Liver (tissue), 9 donors: ENCODE data around the gene DUSP8. TPM values are rescaled to one million over a fixed set of nuclear protein-coding genes. Genes with fewer than 3 reads are reported as not detected.

Source experiments
- DNase-seq: peaks from one replicate; pipeline ENCODE4 v3.0.0-alpha.2; 2017; ENCODE audit warnings: low spot score
- H3K27ac ChIP-seq, 2 donors: one replicate each; pipeline ENCODE4 v1.7.0; 2013; ENCODE audit warnings: inconsistent platforms in 2 of 2, low read length in 2 of 2, control low read depth in 1 of 2, low read depth in 1 of 2, mild to moderate bottlenecking in 1 of 2
- H3K27me3 ChIP-seq, 4 donors: one replicate each; pipeline versions ENCODE4 v1.6.1 to v1.7.0; 2013; ENCODE audit warnings: low read length in 3 of 4, inconsistent platforms in 1 of 4, mild to moderate bottlenecking in 1 of 4, moderate library complexity in 1 of 4; ENCODE audit not compliant: control insufficient read depth in 4 of 4, insufficient read depth in 4 of 4
- H3K36me3 ChIP-seq, 4 donors: one replicate each; pipeline versions ENCODE4 v1.6.1 to v1.7.0; 2013; ENCODE audit warnings: low read length in 3 of 4, mild to moderate bottlenecking in 3 of 4, low read depth in 1 of 4, moderate library complexity in 1 of 4; ENCODE audit not compliant: control insufficient read depth in 4 of 4, insufficient read depth in 3 of 4
- H3K4me1 ChIP-seq, 4 donors: one replicate each; pipeline versions ENCODE4 v1.6.1 to v1.7.0; 2013; ENCODE audit warnings: low read length in 3 of 4, mild to moderate bottlenecking in 3 of 4, moderate library complexity in 1 of 4; ENCODE audit not compliant: control insufficient read depth in 4 of 4, insufficient read depth in 4 of 4
- H3K4me3 ChIP-seq, 3 donors: one replicate each; pipeline versions ENCODE4 v1.6.1 to v1.7.0; 2013; ENCODE audit warnings: low read length in 3 of 3, control low read depth in 1 of 3, low read depth in 1 of 3, mild to moderate bottlenecking in 1 of 3
- H3K9ac ChIP-seq, 2 donors: one replicate each; pipeline ENCODE4 v1.7.0; 2013; ENCODE audit warnings: low read length in 2 of 2, mild to moderate bottlenecking in 2 of 2, moderate library complexity in 2 of 2, control low read depth in 1 of 2, low read depth in 1 of 2
- H3K9me3 ChIP-seq, 4 donors: one replicate each; pipeline versions ENCODE4 v1.6.1 to v1.7.0; 2013; ENCODE audit warnings: low read length in 3 of 4; ENCODE audit not compliant: control insufficient read depth in 4 of 4
- EGR1 ChIP-seq, 2 donors: IDR thresholded peaks; 2 replicates each; pipeline ENCODE4 v1.6.1; 2016 to 2018; ENCODE audit warnings: antibody characterized with exemption in 2 of 2, low read depth in 2 of 2
- FOXA1 ChIP-seq: IDR thresholded peaks from 2 replicates; pipeline ENCODE4 v1.6.1; 2016; ENCODE audit warnings: antibody characterized with exemption
- FOXA2 ChIP-seq: IDR thresholded peaks from 2 replicates; pipeline ENCODE4 v1.6.1; 2016; ENCODE audit warnings: antibody characterized with exemption
- GABPA ChIP-seq, 2 donors: IDR thresholded peaks in 1 of 2; conservative IDR thresholded peaks in 1 of 2; 2 replicates each; pipeline ENCODE4 v1.6.1; 2016; ENCODE audit warnings: antibody characterized with exemption in 2 of 2, mild to moderate bottlenecking in 1 of 2, moderate library complexity in 1 of 2
- HNF4A ChIP-seq, 2 donors: conservative IDR thresholded peaks; 2 replicates each; pipeline ENCODE4 v1.6.1; 2016; ENCODE audit warnings: antibody characterized with exemption in 2 of 2, mild to moderate bottlenecking in 2 of 2
- HNF4G ChIP-seq: IDR thresholded peaks from 2 replicates; pipeline ENCODE4 v1.6.1; 2016; ENCODE audit warnings: antibody characterized with exemption
- NR2F2 ChIP-seq: IDR thresholded peaks from 2 replicates; pipeline ENCODE4 v1.6.1; 2016; ENCODE audit warnings: antibody characterized with exemption
- RAD21 ChIP-seq, 2 donors: IDR thresholded peaks; 2 replicates each; pipeline ENCODE4 v1.6.1; 2016; ENCODE audit warnings: antibody characterized with exemption in 2 of 2, mild to moderate bottlenecking in 2 of 2
- RXRA ChIP-seq, 2 donors: IDR thresholded peaks; 2 replicates each; pipeline ENCODE4 v1.6.1; 2017 to 2018; ENCODE audit warnings: antibody characterized with exemption in 2 of 2, mild to moderate bottlenecking in 1 of 2
- SP1 ChIP-seq: IDR thresholded peaks from 2 replicates; pipeline ENCODE4 v1.6.1; 2018; ENCODE audit warnings: antibody characterized with exemption, mild to moderate bottlenecking
- TAF1 ChIP-seq: conservative IDR thresholded peaks from 2 replicates; pipeline ENCODE4 v1.6.1; 2016; ENCODE audit warnings: antibody characterized with exemption, mild to moderate bottlenecking
- YY1 ChIP-seq: IDR thresholded peaks from 2 replicates; pipeline ENCODE4 v1.6.1; 2016; ENCODE audit warnings: antibody characterized with exemption, mild to moderate bottlenecking
- WGBS: extraction: QIAGEN DNeasy Blood & Tissue Kit; methylation state at CpG from one replicate; pipeline ENCODE4 v1.1.7; 2013; 5-methylcytosine and 5-hydroxymethylcytosine counted together
- polyA plus RNA-seq, 2 donors: library from polyadenylated mRNA; stranded (reverse) in 1 of 2; unstranded in 1 of 2; fragments of 200-250 nt in 1 of 2; fragments of >200 nt in 1 of 2; fragmentation: Nextera tagmentation in 1 of 2; extraction: Ambion mirVana in 1 of 2; gene quantifications; one replicate each; pipeline versions ENCODE4 v1.2.1 to v1.2.3, GENCODE V29; 2013 to 2015
- total RNA-seq, 2 donors: library from RNA; depleted of rRNA; stranded (reverse); fragments of >200 nt; gene quantifications; one replicate each; pipeline ENCODE4 v1.2.3, GENCODE V29; 2014
- TF ChIP-seq, protein P1 (sequence below): fragments of 150-350 bp; IDR thresholded peaks from 2 replicates; pipeline ENCODE4 v1.5.1; 2017; ENCODE audit warnings: improper control_type of control experiment, low read depth, low read length; ENCODE audit not compliant: missing input control
- TF ChIP-seq, protein P2 (sequence below): IDR thresholded peaks from 2 replicates; pipeline ENCODE4 v1.6.1; 2016; ENCODE audit warnings: antibody characterized with exemption
- TF ChIP-seq, protein P3 (sequence below): IDR thresholded peaks from 2 replicates; pipeline ENCODE4 v1.6.1; 2016; ENCODE audit warnings: antibody characterized with exemption
- TF ChIP-seq, protein P4 (sequence below): IDR thresholded peaks from 2 replicates; pipeline ENCODE4 v1.6.1; 2016; ENCODE audit warnings: antibody characterized with exemption, mild to moderate bottlenecking
- donor health status: healthy.
- donor health status: healthy.
- donor health status: healthy.
- donor health status: healthy.
- donor health status: healthy.

Gene DUSP8
- total and polyA plus RNA-seq, 4 donors = 0.06 to 0.33 (median 0.21) TPM

DNA sequence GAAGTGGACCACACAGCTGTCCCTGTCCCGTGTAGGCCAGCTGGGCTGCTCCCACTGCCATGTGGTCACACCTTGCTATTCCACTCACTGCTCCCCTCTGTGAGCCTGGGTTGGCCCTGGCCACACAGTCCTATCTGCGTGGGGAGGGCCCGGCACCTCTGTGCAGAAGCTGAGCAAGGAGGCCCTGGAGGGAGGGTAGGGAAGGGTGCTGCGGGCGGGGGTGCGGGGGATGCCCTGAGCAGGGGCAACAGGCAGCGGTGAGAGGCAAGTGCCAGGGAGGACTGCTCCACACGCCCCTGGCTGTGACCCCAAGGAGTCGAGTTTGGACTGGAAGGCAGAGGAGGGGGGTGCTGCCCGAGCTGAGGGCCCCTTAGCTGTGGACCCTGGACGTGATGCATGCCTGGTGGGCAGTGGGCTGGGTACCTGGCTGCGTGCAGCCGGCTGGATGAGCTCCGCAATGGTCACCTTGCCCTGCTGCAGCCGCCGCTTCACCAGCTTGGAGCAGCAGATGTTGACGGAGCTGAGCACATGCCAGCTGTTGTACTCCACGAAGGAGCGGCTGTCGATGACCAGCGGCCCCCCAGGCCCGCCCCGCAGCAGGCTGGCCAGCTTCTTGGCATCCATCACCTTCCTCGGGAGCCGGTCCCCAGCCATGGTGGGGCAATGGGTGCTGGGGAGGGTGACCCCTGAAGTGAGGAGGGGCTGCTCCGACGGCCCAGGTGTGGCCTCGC lies 6.7 kb downstream of the DUSP8 start:
- Histone ChIP-seq H3K4me1 (peaks cover 0 to 6% (median 3%) of the 10 kb centered on the region in 4 donors), H3K27ac (no peak overlapping the region), H3K27me3 (no peaks in the 10 kb centered on the region), H3K36me3 (no peaks in the 10 kb centered on the region), H3K9me3 (no peaks in the 10 kb centered on the region), H3K4me3 (no peak overlapping the region), H3K9ac (no peak overlapping the region)
- TF ChIP-seq, protein P1, sequence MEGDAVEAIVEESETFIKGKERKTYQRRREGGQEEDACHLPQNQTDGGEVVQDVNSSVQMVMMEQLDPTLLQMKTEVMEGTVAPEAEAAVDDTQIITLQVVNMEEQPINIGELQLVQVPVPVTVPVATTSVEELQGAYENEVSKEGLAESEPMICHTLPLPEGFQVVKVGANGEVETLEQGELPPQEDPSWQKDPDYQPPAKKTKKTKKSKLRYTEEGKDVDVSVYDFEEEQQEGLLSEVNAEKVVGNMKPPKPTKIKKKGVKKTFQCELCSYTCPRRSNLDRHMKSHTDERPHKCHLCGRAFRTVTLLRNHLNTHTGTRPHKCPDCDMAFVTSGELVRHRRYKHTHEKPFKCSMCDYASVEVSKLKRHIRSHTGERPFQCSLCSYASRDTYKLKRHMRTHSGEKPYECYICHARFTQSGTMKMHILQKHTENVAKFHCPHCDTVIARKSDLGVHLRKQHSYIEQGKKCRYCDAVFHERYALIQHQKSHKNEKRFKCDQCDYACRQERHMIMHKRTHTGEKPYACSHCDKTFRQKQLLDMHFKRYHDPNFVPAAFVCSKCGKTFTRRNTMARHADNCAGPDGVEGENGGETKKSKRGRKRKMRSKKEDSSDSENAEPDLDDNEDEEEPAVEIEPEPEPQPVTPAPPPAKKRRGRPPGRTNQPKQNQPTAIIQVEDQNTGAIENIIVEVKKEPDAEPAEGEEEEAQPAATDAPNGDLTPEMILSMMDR = no peak
- TF ChIP-seq NR2F2 = no peak
- no peak for TF ChIP-seq SP1
- no peak for TF ChIP-seq HNF4G
- no peak for TF ChIP-seq RAD21 (IDR thresholded peaks at IDR 0.05)
- no peak for TF ChIP-seq TAF1
- TF ChIP-seq FOXA2 = no peak
- TF ChIP-seq EGR1 (IDR thresholded peaks at IDR 0.05; ENCODE audit: low read depth in 2 of 2) = no peak
- TF ChIP-seq, protein P2, sequence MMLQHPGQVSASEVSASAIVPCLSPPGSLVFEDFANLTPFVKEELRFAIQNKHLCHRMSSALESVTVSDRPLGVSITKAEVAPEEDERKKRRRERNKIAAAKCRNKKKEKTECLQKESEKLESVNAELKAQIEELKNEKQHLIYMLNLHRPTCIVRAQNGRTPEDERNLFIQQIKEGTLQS = no peak
- TF ChIP-seq YY1 = no peak
- TF ChIP-seq RXRA (IDR thresholded peaks at IDR 0.05) = no peak
- TF ChIP-seq GABPA (IDR thresholded peaks at IDR 0.05 in 1 of 2, conservative IDR thresholded peaks at IDR 0.05 in 1 of 2) = no peak
- WGBS = 88% methylated on average over 28 of the region's 28 CpGs
- DNase-seq = no peak

DNA sequence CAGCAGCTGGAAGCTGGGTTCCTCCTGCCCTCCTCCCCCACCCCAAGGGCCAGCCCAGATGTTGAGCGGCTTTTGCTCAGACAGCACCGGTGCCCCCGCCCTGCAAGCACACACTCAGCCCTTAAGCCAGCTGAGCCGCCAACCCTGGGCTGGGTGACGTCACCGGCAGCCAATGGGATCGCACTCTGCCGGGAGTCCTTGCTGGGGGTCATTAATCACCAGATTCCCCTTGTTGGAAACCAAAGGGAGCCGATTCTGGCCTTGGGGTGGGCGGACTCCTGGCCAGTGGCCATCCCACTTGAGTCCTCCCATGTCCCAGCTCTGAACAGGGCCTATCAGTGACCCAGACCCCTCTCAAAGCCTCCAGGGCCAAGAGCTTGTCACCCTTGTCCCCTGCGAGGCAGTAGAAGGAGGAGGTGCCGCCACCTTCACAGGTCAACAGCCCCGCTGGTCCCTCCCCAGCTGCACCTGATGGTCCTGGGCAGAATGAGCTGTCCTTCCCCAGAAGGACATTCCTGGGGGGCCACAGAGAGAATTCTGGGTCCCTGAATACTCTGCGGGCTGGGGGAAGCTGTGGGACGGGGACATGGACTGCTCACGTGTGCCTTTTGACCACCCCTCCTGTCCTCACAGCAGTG lies 7.4 kb downstream of the DUSP8 start:
- Histone ChIP-seq H3K27me3 (no peaks in the 10 kb centered on the region), H3K4me1 (peaks cover 0 to 9% (median 5%) of the 10 kb centered on the region in 4 donors), H3K4me3 (no peak overlapping the region), H3K36me3 (no peaks in the 10 kb centered on the region), H3K9me3 (no peaks in the 10 kb centered on the region), H3K9ac (no peak overlapping the region), H3K27ac (no peak overlapping the region)
- no peak for DNase-seq
- 55% methylated on average over 16 of the region's 16 CpGs for WGBS
- no peak for TF ChIP-seq RXRA (IDR thresholded peaks at IDR 0.05)
- TF ChIP-seq, protein P1 = no peak
- TF ChIP-seq, protein P3, sequence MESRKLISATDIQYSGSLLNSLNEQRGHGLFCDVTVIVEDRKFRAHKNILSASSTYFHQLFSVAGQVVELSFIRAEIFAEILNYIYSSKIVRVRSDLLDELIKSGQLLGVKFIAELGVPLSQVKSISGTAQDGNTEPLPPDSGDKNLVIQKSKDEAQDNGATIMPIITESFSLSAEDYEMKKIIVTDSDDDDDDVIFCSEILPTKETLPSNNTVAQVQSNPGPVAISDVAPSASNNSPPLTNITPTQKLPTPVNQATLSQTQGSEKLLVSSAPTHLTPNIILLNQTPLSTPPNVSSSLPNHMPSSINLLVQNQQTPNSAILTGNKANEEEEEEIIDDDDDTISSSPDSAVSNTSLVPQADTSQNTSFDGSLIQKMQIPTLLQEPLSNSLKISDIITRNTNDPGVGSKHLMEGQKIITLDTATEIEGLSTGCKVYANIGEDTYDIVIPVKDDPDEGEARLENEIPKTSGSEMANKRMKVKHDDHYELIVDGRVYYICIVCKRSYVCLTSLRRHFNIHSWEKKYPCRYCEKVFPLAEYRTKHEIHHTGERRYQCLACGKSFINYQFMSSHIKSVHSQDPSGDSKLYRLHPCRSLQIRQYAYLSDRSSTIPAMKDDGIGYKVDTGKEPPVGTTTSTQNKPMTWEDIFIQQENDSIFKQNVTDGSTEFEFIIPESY = no peak
- TF ChIP-seq YY1 = no peak
- TF ChIP-seq FOXA1 = no peak
- no peak for TF ChIP-seq GABPA (IDR thresholded peaks at IDR 0.05 in 1 of 2, conservative IDR thresholded peaks at IDR 0.05 in 1 of 2)
- no peak for TF ChIP-seq NR2F2
- no peak for TF ChIP-seq HNF4A (conservative IDR thresholded peaks at IDR 0.05)
- TF ChIP-seq RAD21 (IDR thresholded peaks at IDR 0.05) = no peak
- TF ChIP-seq, protein P4, sequence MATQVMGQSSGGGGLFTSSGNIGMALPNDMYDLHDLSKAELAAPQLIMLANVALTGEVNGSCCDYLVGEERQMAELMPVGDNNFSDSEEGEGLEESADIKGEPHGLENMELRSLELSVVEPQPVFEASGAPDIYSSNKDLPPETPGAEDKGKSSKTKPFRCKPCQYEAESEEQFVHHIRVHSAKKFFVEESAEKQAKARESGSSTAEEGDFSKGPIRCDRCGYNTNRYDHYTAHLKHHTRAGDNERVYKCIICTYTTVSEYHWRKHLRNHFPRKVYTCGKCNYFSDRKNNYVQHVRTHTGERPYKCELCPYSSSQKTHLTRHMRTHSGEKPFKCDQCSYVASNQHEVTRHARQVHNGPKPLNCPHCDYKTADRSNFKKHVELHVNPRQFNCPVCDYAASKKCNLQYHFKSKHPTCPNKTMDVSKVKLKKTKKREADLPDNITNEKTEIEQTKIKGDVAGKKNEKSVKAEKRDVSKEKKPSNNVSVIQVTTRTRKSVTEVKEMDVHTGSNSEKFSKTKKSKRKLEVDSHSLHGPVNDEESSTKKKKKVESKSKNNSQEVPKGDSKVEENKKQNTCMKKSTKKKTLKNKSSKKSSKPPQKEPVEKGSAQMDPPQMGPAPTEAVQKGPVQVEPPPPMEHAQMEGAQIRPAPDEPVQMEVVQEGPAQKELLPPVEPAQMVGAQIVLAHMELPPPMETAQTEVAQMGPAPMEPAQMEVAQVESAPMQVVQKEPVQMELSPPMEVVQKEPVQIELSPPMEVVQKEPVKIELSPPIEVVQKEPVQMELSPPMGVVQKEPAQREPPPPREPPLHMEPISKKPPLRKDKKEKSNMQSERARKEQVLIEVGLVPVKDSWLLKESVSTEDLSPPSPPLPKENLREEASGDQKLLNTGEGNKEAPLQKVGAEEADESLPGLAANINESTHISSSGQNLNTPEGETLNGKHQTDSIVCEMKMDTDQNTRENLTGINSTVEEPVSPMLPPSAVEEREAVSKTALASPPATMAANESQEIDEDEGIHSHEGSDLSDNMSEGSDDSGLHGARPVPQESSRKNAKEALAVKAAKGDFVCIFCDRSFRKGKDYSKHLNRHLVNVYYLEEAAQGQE = no peak
- no peak for TF ChIP-seq FOXA2
- TF ChIP-seq, protein P2 = no peak
